K562 (cell line): ENCODE measurements around the gene VHLL. TPM values are rescaled to one million over a fixed set of nuclear protein-coding genes. Genes with fewer than 3 reads are reported as not detected.

Experiments used
- ATAC-seq: fragments of 200-7000 bp; cut with Tn5 transposase; 3 replicates; pipeline ENCODE4 v1.9.1; 2020; ENCODE audit warnings: moderate library complexity
- BruUV-seq: library from RNA; stranded (reverse); fragments of 400-500 nt; replicated peaks from 2 replicates; lab custom pipeline; 2021; lab: Mats Ljungman, UMichigan
- CTCF ChIA-PET: fragments of 300-600 bp; formaldehyde crosslinking; extraction: SDS; loops from one replicate; lab custom pipeline; 2021; ENCODE audit warnings: low intra/inter-chr PET ratio; lab: Yijun Ruan, JAX
- POLR2A ChIA-PET: fragments of 300-600, 350-650 bp; sonication (Branson Sonifier 250); formaldehyde crosslinking; extraction: SDS; loops from one replicate; lab custom pipeline; 2021; ENCODE audit warnings: antibody characterized with exemption, inconsistent platforms; lab: Yijun Ruan, JAX
- DNase-seq, 4 experiments: peaks; one replicate each; pipeline versions ENCODE4 v3.0.0 to v3.0.0-alpha.2; 2011 to 2018; ENCODE audit warnings: low spot score in 3 of 4, mixed read lengths in 3 of 4; ENCODE audit errors: extremely low read depth in 1 of 4
- FAIRE-seq: peaks from 2 replicates; lab custom pipeline; 2011; peaks lifted over from hg19 to GRCh38; lab: Jason Lieb, UNC
- H2AFZ ChIP-seq: 2 replicates; pipeline ENCODE4 v1.6.0; 2011; ENCODE audit warnings: low read depth, low read length, control low read depth, inconsistent platforms
- H3K27ac ChIP-seq: fragments of 200-600 bp; 3 replicates; pipeline ENCODE4 v1.8.0; 2011; ENCODE audit warnings: low read depth, mild to moderate bottlenecking, control low read depth, inconsistent platforms, low read length, moderate library complexity, mixed read lengths; ENCODE audit errors: extremely low read depth
- H3K27me3 ChIP-seq, 2 experiments: fragments of 300-600 bp in 1 of 2; 2 replicates in 1 of 2; 3 replicates in 1 of 2; pipeline versions ENCODE4 v1.6.0 to v1.8.0; 2011; ENCODE audit warnings: inconsistent platforms in 2 of 2, low read length in 2 of 2, mild to moderate bottlenecking in 1 of 2, mixed read lengths in 1 of 2, moderate library complexity in 1 of 2; ENCODE audit not compliant: control insufficient read depth in 2 of 2, insufficient read depth in 2 of 2
- H3K36me3 ChIP-seq: fragments of 300-600 bp; 3 replicates; pipeline ENCODE4 v1.8.0; 2011; ENCODE audit warnings: mild to moderate bottlenecking, low read length, inconsistent platforms; ENCODE audit not compliant: control insufficient read depth, insufficient read depth
- H3K4me1 ChIP-seq, 2 experiments: fragments of 200-600 bp in 1 of 2; replicated peaks in 1 of 2; 2 replicates in 1 of 2; 3 replicates in 1 of 2; pipeline versions ENCODE4 v1.5.1 to v1.8.0; 2011; ENCODE audit warnings: inconsistent platforms in 2 of 2, low read length in 2 of 2, mild to moderate bottlenecking in 1 of 2, mixed read lengths in 1 of 2, moderate library complexity in 1 of 2; ENCODE audit not compliant: control insufficient read depth in 2 of 2, insufficient read depth in 2 of 2
- H3K4me2 ChIP-seq: 2 replicates; pipeline ENCODE4 v1.6.1; 2011; ENCODE audit warnings: low read length, control low read depth, inconsistent platforms, mixed read lengths; ENCODE audit not compliant: insufficient read depth
- H3K4me3 ChIP-seq: fragments of 200-600 bp; sonication (generic), shearing (Covaris generic); 2 replicates; pipeline ENCODE4 v1.5.1; 2016; ENCODE audit warnings: control low read depth, inconsistent platforms
- H3K79me2 ChIP-seq: fragments of 200-600 bp; 3 replicates; pipeline ENCODE4 v1.8.0; 2011; ENCODE audit warnings: low read length, inconsistent platforms; ENCODE audit not compliant: control insufficient read depth, insufficient read depth
- H3K9ac ChIP-seq, 2 experiments: 2 replicates each; pipeline versions ENCODE4 v1.6.0 to v1.6.1; 2011; ENCODE audit warnings: low read depth in 2 of 2, low read length in 2 of 2, control low read depth in 1 of 2, inconsistent platforms in 1 of 2, mild to moderate bottlenecking in 1 of 2, mixed read lengths in 1 of 2; ENCODE audit not compliant: insufficient read depth in 1 of 2
- H3K9me1 ChIP-seq: one replicate; pipeline ENCODE4 v1.6.0; 2011; ENCODE audit warnings: inconsistent platforms, mild to moderate bottlenecking, low read length, moderate library complexity; ENCODE audit not compliant: control insufficient read depth, insufficient read depth
- H3K9me3 ChIP-seq: replicated peaks from 2 replicates; pipeline ENCODE4 v1.5.1; 2011; ENCODE audit warnings: low read depth, low read length, inconsistent platforms; ENCODE audit not compliant: control insufficient read depth, insufficient read depth
- H4K20me1 ChIP-seq: replicated peaks from 2 replicates; pipeline ENCODE4 v1.6.1; 2011; ENCODE audit warnings: low read length, inconsistent platforms, mixed read lengths; ENCODE audit not compliant: control insufficient read depth, insufficient read depth
- CBFA2T2 ChIP-seq: fragments of 450-650 bp; conservative IDR thresholded peaks from 2 replicates; pipeline ENCODE4 v1.6.1; 2017; ENCODE audit warnings: mild to moderate bottlenecking
- HMGN3 ChIP-seq: IDR thresholded peaks from 2 replicates; pipeline ENCODE4 v1.6.1; 2011; ENCODE audit warnings: borderline replicate concordance, low read depth, mild to moderate bottlenecking, mixed read lengths, low read length; ENCODE audit not compliant: insufficient read length; ENCODE audit errors: extremely low read depth
- LCOR ChIP-seq: sonication (generic); formaldehyde crosslinking; IDR thresholded peaks from 2 replicates; pipeline ENCODE4 v1.8.0; 2022; ENCODE audit warnings: mild to moderate bottlenecking, missing genetic modification reagents
- MAZ ChIP-seq, 2 experiments: fragments of 450-650 bp in 1 of 2; sonication (generic) in 1 of 2; formaldehyde crosslinking; IDR thresholded peaks in 1 of 2; conservative IDR thresholded peaks in 1 of 2; 2 replicates each; pipeline versions ENCODE4 v1.4.0 to v1.5.0; 2020; ENCODE audit warnings: mild to moderate bottlenecking in 1 of 2, missing genetic modification reagents in 1 of 2
- NONO ChIP-seq, 2 experiments: fragments of 200-400 bp in 1 of 2; fragments of 450-650 bp in 1 of 2; formaldehyde crosslinking in 1 of 2; IDR thresholded peaks; 2 replicates each; pipeline ENCODE4 v1.6.1; 2017; ENCODE audit warnings: low read depth in 2 of 2, mild to moderate bottlenecking in 2 of 2, moderate library complexity in 2 of 2, low read length in 1 of 2
- POLR3A ChIP-seq: IDR thresholded peaks from 2 replicates; pipeline ENCODE4 v1.6.1; 2011; ENCODE audit warnings: borderline replicate concordance, mild to moderate bottlenecking, moderate library complexity; ENCODE audit not compliant: insufficient read length, insufficient read depth; ENCODE audit errors: extremely low read depth
- SP1 ChIP-seq: sonication (generic); formaldehyde crosslinking; IDR thresholded peaks from 2 replicates; pipeline ENCODE4 v1.8.1; 2022; ENCODE audit warnings: mild to moderate bottlenecking, missing genetic modification reagents
- ZBTB1 ChIP-seq: sonication (generic); formaldehyde crosslinking; IDR thresholded peaks from 2 replicates; pipeline ENCODE4 v1.8.1; 2023; ENCODE audit warnings: missing genetic modification reagents, low read depth, mild to moderate bottlenecking, borderline replicate concordance
- ZNF143 ChIP-seq: sonication (generic); formaldehyde crosslinking; IDR thresholded peaks from 2 replicates; pipeline ENCODE4 v1.9.0; 2022; ENCODE audit warnings: mild to moderate bottlenecking, missing genetic modification reagents
- ZNF197 ChIP-seq: fragments of 200-800 bp; sonication (Bioruptor generic); IDR thresholded peaks from 2 replicates; pipeline ENCODE4 v1.6.1; 2016; ENCODE audit warnings: low read depth, missing genetic modification characterization, missing compliant biosample characterization
- ZNF239 ChIP-seq: fragments of 250-450 bp; sonication (Bioruptor Pico); IDR thresholded peaks from 2 replicates; pipeline ENCODE4 v1.4.0; 2020; ENCODE audit warnings: mild to moderate bottlenecking
- ZNF263 ChIP-seq: sonication (generic); formaldehyde crosslinking; IDR thresholded peaks from 2 replicates; pipeline ENCODE4 v1.8.0; 2022; ENCODE audit warnings: mild to moderate bottlenecking, missing genetic modification reagents, borderline replicate concordance
- ZNF318 ChIP-seq, 2 experiments: fragments of 450-650 bp; IDR thresholded peaks; 2 replicates each; pipeline ENCODE4 v1.6.1; 2016; ENCODE audit warnings: mild to moderate bottlenecking in 2 of 2, borderline replicate concordance in 1 of 2, low read depth in 1 of 2, moderate library complexity in 1 of 2
- in situ Hi-C: fragments of 300-500 bp; cut with MboI; formaldehyde crosslinking; loops from 4 replicates; pipeline ENCODE4 v1.15.0; 2018; ENCODE audit warnings: inconsistent platforms, mixed read lengths
- intact Hi-C: fragments of 100-400 bp; cut with micrococcal nuclease; formaldehyde crosslinking; loops from 2 replicates; pipeline ENCODE4 v1.14.2; 2022
- polyA plus RNA-seq, 8 experiments: library from polyadenylated mRNA; depleted of rRNA in 4 of 8; stranded (reverse) in 5 of 8; unstranded in 3 of 8; fragments of >200 nt; fragmentation: Nextera tagmentation in 2 of 8; fragmentation: Illumina TruSeq in 1 of 8; extraction: Ambion mirVana in 2 of 8; extraction: Trizol in 1 of 8; gene quantifications; 2 replicates each; pipeline versions ENCODE4 v1.2.1 to v1.2.3, GENCODE V29; 2011 to 2014; ENCODE audit warnings: inconsistent platforms in 1 of 8, missing spikeins in 1 of 8
- total RNA-seq, 7 experiments: library from RNA; depleted of rRNA in 6 of 7; stranded (reverse); fragments of >200 nt in 6 of 7; fragmentation: Illumina TruSeq in 2 of 7; extraction: Trizol in 2 of 7; gene quantifications; 2 replicates each; pipeline versions ENCODE4 v1.2.1 to v1.2.3, GENCODE V29; 2011 to 2021; ENCODE audit warnings: low replicate concordance in 1 of 7

VHLL gene
- total and polyA plus RNA-seq, 9 of the 15 experiments (the other 6 are each of a cell fraction or from before 2014, with no cell fraction given): not detected

GRCh38 chr1:156276532-156276931 is 22.6 kb downstream of the VHLL start:
- CTCF ChIA-PET: no interaction called here
- peaks cover 0 to 6% of the 10 kb centered on the region in 2 experiments; a peak in 3 of 5 replicates for H3K4me1 ChIP-seq
- BruUV-seq: no TSS peak
- FAIRE-seq: no peak
- H3K9me3 ChIP-seq: no peaks in the 10 kb centered on the region
- peaks cover 94% of the 10 kb centered on the region for H3K36me3 ChIP-seq
- in situ Hi-C loops (no loop called here), intact Hi-C loops (no loop called here)
- no peak overlapping the region for H3K4me2 ChIP-seq
- H3K4me3 ChIP-seq: no peak overlapping the region
- no peak overlapping the region for H2AFZ ChIP-seq
- H4K20me1 ChIP-seq: peaks cover 11% of the 10 kb centered on the region; the same call in 1 of the 2 replicates
- ATAC-seq: no peak
- no peak overlapping the region for H3K27ac ChIP-seq
- no peak for DNase-seq
- no peaks in the 10 kb centered on the region for H3K27me3 ChIP-seq
- POLR2A ChIA-PET: interaction anchor here (0.7 to 1.0 kb wide), 3 partner anchors 18 to 33 kb away, joined by 3 read pairs; partner anchors contain the start of gene PAQR6
- TF ChIP-seq NONO (IDR thresholded peaks at IDR 0.05; ENCODE audit: low read depth in 2 of 2, low read length in 1 of 2): no peak
- TF ChIP-seq ZNF197 (CRISPR knock-in tag): no peak
- TF ChIP-seq POLR3A: no peak
- no peak for TF ChIP-seq ZNF239 (CRISPR knock-in tag)
- TF ChIP-seq ZBTB1 (CRISPR knock-in tag): no peak
- no peak for TF ChIP-seq ZNF318 (IDR thresholded peaks at IDR 0.05; ENCODE audit: borderline replicate concordance in 1 of 2, low read depth in 1 of 2)
- TF ChIP-seq CBFA2T2: no peak
- TF ChIP-seq ZNF263: no peak
- TF ChIP-seq LCOR (CRISPR knock-in tag): no peak
- TF ChIP-seq SP1 (CRISPR knock-in tag): no peak
- TF ChIP-seq HMGN3: no peak
- TF ChIP-seq ZNF143: no peak
- TF ChIP-seq MAZ (CRISPR knock-in tag; conservative IDR thresholded peaks at IDR 0.05 in 1 of 2, IDR thresholded peaks at IDR 0.05 in 1 of 2): no peak
- TF ChIP-seq, all 486 proteins: peak for 0
- Histone ChIP-seq H3K9me1 (no peaks in the 10 kb centered on the region), H3K9ac (no peak overlapping the region), H3K79me2 (peaks cover 31% of the 10 kb centered on the region)
